Bronchial epithelial cell (primary cell): ENCODE results near the gene MISFA. TPM values are rescaled to one million over a fixed set of nuclear protein-coding genes. Genes with fewer than 3 reads are reported as not detected.
"Not testable (repeated sequence)": the region's sequence is repeated elsewhere in the genome, so short reads cannot be mapped to it uniquely, and the experiment has no call there.

Source experiments
- DNase-seq: peaks from one replicate; pipeline ENCODE4 v3.0.0-alpha.2; 2010; ENCODE audit warnings: low read depth
- FAIRE-seq: peaks from 2 replicates; lab custom pipeline; 2011; peaks lifted over from hg19 to GRCh38; lab: Jason Lieb, UNC
- H3K27me3 ChIP-seq: 2 replicates; pipeline ENCODE4 v1.5.1; 2011; ENCODE audit warnings: low read length; ENCODE audit not compliant: control insufficient read depth, insufficient read depth
- H3K36me3 ChIP-seq: 2 replicates; pipeline ENCODE4 v1.5.1; 2011; ENCODE audit warnings: low read length; ENCODE audit not compliant: control insufficient read depth, insufficient read depth
- H3K4me3 ChIP-seq: 2 replicates; pipeline ENCODE4 v1.5.1; 2011; ENCODE audit warnings: mild to moderate bottlenecking, low read depth, low read length, control low read depth
- CTCF ChIP-seq: IDR thresholded peaks from 2 replicates; pipeline ENCODE4 v1.5.1; 2011; ENCODE audit warnings: mild to moderate bottlenecking, moderate library complexity, low read length, control low read depth, inconsistent platforms; ENCODE audit not compliant: insufficient read depth, severe bottlenecking
- total RNA-seq: library from RNA; depleted of rRNA; stranded (reverse); fragments of >200 nt; gene quantifications from 2 replicates; pipeline ENCODE4 v1.2.1, GENCODE V29; 2014

MISFA gene
- total RNA-seq, 1 donor from 2014 or later = 0.79 TPM

- no peak for TF ChIP-seq CTCF
- no peak for FAIRE-seq
- no peak overlapping the region for H3K4me3 ChIP-seq
Measured at GRCh38 chr11:18641677-18642076, 42.1 kb downstream of the MISFA start.

GRCh38 chr11:18643034-18643433 is 43.4 kb downstream of the MISFA start:
- FAIRE-seq, DNase-seq, H3K36me3 ChIP-seq, H3K27me3 ChIP-seq, H3K4me3 ChIP-seq: not testable (repeated sequence)

More at GRCh38 chr11:18641677-18642076, 42.1 kb downstream of the MISFA start:
- Histone ChIP-seq H3K27me3 (no peaks in the 10 kb centered on the region), H3K36me3 (no peaks in the 10 kb centered on the region)
- no peak for DNase-seq

GRCh38 chr11:18650353-18650752 is 50.8 kb downstream of the MISFA start:
- H3K27me3 ChIP-seq = no peaks in the 10 kb centered on the region
- H3K36me3 ChIP-seq = no peaks in the 10 kb centered on the region
- H3K4me3 ChIP-seq = no peak overlapping the region
- FAIRE-seq (no peak), DNase-seq (no peak)
- no peak for TF ChIP-seq CTCF

- H3K27me3 ChIP-seq = no peaks in the 10 kb centered on the region
- FAIRE-seq (no peak), DNase-seq (peak; percentile 26)
- H3K4me3 ChIP-seq = no peak overlapping the region
- peak; percentile 42 for TF ChIP-seq CTCF
- no peaks in the 10 kb centered on the region for H3K36me3 ChIP-seq
Measured at GRCh38 chr11:18650859-18651557, 51.4 kb downstream of the MISFA start.

Other genes with a start within 250 kb of the MISFA start
- 898 and 1,075 TPM in 2 replicates for gene LDHA, start 205.2 kb upstream of the MISFA start, total RNA-seq
- gene LDHC, start 187.5 kb upstream of the MISFA start, total RNA-seq = 0.26 and 1.7 TPM in 2 replicates
- not detected in 2 replicates for gene LDHAL6A, start 143.9 kb upstream of the MISFA start, total RNA-seq
- 71.1 and 79.0 TPM in 2 replicates for gene TSG101, start 72.8 kb upstream of the MISFA start, total RNA-seq
- 22.9 and 23.6 TPM in 2 replicates for gene UEVLD, start 11.1 kb upstream of the MISFA start, total RNA-seq
- 12.6 and 17.3 TPM in 2 replicates for gene SPTY2D1, start 34.6 kb downstream of the MISFA start, total RNA-seq
- gene TMEM86A, start 99.0 kb downstream of the MISFA start, total RNA-seq = 0.53 and 0.90 TPM in 2 replicates
- under 0.01 and 1.4 TPM in 2 replicates for gene IGSF22, start 126.4 kb downstream of the MISFA start, total RNA-seq
- not detected in 2 replicates for gene PTPN5, start 192.0 kb downstream of the MISFA start, total RNA-seq